PC-9 (cell line): ENCODE results near the gene GPR150. TPM values are rescaled to one million over a fixed set of nuclear protein-coding genes. Genes with fewer than 3 reads are reported as not detected.
A peak's percentile ranks its signal among the peaks of the same experiment; 100 is the strongest.

Experiments used
- BruUV-seq: library from RNA; stranded (reverse); fragments of 400-500 nt; replicated peaks from 2 replicates; lab custom pipeline; 2021; lab: Mats Ljungman, UMichigan
- CTCF ChIA-PET: fragments of 300-600 bp; sonication (Branson Sonifier 250); formaldehyde crosslinking; loops from one replicate; lab custom pipeline; 2022; ENCODE audit warnings: antibody characterized with exemption; lab: Charles Lee
- POLR2A ChIA-PET: fragments of 300-600 bp; sonication (Branson Sonifier 250); formaldehyde crosslinking; loops from one replicate; lab custom pipeline; 2022; ENCODE audit warnings: antibody characterized with exemption; ENCODE audit not compliant: unreplicated experiment; lab: Charles Lee
- DNase-seq, 2 experiments: peaks; one replicate each; pipeline versions ENCODE4 v3.0.0 to v3.0.0-alpha.2; 2015 to 2022; ENCODE audit warnings: mixed read lengths in 1 of 2
- H2AFZ ChIP-seq: fragments of 200-600 bp; sonication (generic); 2 replicates; pipeline ENCODE4 v1.8.1; 2017; ENCODE audit warnings: antibody characterized with exemption
- H3F3A ChIP-seq: fragments of 200-600 bp; sonication (generic); 2 replicates; pipeline ENCODE4 v1.8.1; 2017; ENCODE audit warnings: antibody characterized with exemption, mild to moderate bottlenecking, low read depth; ENCODE audit not compliant: insufficient read depth
- H3K27ac ChIP-seq: fragments of 200-600 bp; sonication (generic); 2 replicates; pipeline ENCODE4 v1.6.1; 2016; ENCODE audit warnings: mixed run types
- H3K27me3 ChIP-seq: fragments of 200-600 bp; sonication (generic); 2 replicates; pipeline ENCODE4 v1.6.1; 2016; ENCODE audit warnings: low read depth, mixed run types; ENCODE audit not compliant: insufficient read depth
- H3K36me3 ChIP-seq: fragments of 200-600 bp; sonication (generic); 2 replicates; pipeline ENCODE4 v1.6.1; 2016; ENCODE audit warnings: low read depth, mixed run types
- H3K4me1 ChIP-seq: fragments of 200-600 bp; sonication (generic); replicated peaks from 2 replicates; pipeline ENCODE4 v1.6.1; 2016; ENCODE audit warnings: mixed run types; ENCODE audit not compliant: insufficient read depth
- H3K4me2 ChIP-seq: fragments of 200-600 bp; sonication (generic); 2 replicates; pipeline ENCODE4 v1.6.1; 2017; ENCODE audit warnings: mixed run types
- H3K4me3 ChIP-seq: fragments of 200-600 bp; sonication (generic); 2 replicates; pipeline ENCODE4 v1.6.1; 2016; ENCODE audit warnings: mixed run types
- H3K79me2 ChIP-seq: fragments of 200-600 bp; sonication (generic); 2 replicates; pipeline ENCODE4 v1.6.1; 2017; ENCODE audit warnings: low read depth, mixed run types
- H3K9me2 ChIP-seq: fragments of 200-600 bp; sonication (generic); 2 replicates; pipeline ENCODE4 v1.8.1; 2017; ENCODE audit warnings: mild to moderate bottlenecking; ENCODE audit not compliant: insufficient read depth
- H3K9me3 ChIP-seq: fragments of 200-600 bp; sonication (generic); 2 replicates; pipeline ENCODE4 v1.8.1; 2016; ENCODE audit warnings: low read depth; ENCODE audit not compliant: insufficient read depth
- H4K20me1 ChIP-seq: fragments of 200-600 bp; sonication (generic); 2 replicates; pipeline ENCODE4 v1.8.1; 2017; ENCODE audit not compliant: insufficient read depth
- CTCF ChIP-seq: fragments of 200-600 bp; sonication (generic); conservative IDR thresholded peaks from 2 replicates; pipeline ENCODE4 v1.6.1; 2017; ENCODE audit warnings: mixed run types, antibody characterized with exemption, mild to moderate bottlenecking, moderate library complexity
- EZH2 ChIP-seq: fragments of 200-600 bp; sonication (generic); IDR thresholded peaks from 2 replicates; pipeline ENCODE4 v1.8.0; 2017; ENCODE audit warnings: antibody characterized with exemption, low read depth
- intact Hi-C: fragments of 100-400 bp; cut with micrococcal nuclease; formaldehyde crosslinking; loops from one replicate; pipeline ENCODE4 v1.10.0; 2022; ENCODE audit not compliant: unreplicated experiment
- total RNA-seq: library from RNA; stranded (reverse); gene quantifications from 2 replicates; pipeline ENCODE4 v1.2.3, GENCODE V29; 2021

Gene GPR150
- total RNA-seq, 1 experiment from 2014 or later = 0.17 TPM

GRCh38 chr5:95662946-95663345 lies 43.1 kb downstream of the GPR150 start:
- CTCF ChIA-PET = no interaction called here
- no peak overlapping the region for H2AFZ ChIP-seq
- no peaks in the 10 kb centered on the region for H3K79me2 ChIP-seq

GRCh38 chr5:95664204-95664786 lies 44.4 kb downstream of the GPR150 start:
- Histone ChIP-seq H3K9me2 (no peaks in the 10 kb centered on the region), H3K79me2 (no peaks in the 10 kb centered on the region), H3F3A (no peaks in the 10 kb centered on the region), H3K4me2 (no peak overlapping the region; the same call in 1 of the 2 replicates), H3K27me3 (no peaks in the 10 kb centered on the region), H3K9me3 (no peaks in the 10 kb centered on the region), H3K36me3 (no peaks in the 10 kb centered on the region), H3K4me3 (no peak overlapping the region), H4K20me1 (no peaks in the 10 kb centered on the region), H3K27ac (no peak overlapping the region), H2AFZ (peak overlapping the region; percentile 34; the same call in 1 of the 2 replicates), H3K4me1 (0 out of 2 replicates have a peak, but pooled peaks cover 10% of the 10 kb centered on the region)
- ChIA-PET CTCF (interaction anchor here (0.9 to 2.0 kb wide), 2 partner anchors 68 to 117 kb away, joined by 3 to 5 read pairs; no protein-coding TSS in a partner anchor), POLR2A (interaction anchor here (0.7 kb wide), 2 partner anchors 70 to 555 kb away, joined by 3 to 9 read pairs; no protein-coding TSS in a partner anchor)
- DNase-seq = peak in 1 of 2 experiments; percentile 7
- BruUV-seq = no TSS peak
- TF ChIP-seq CTCF (peak; percentile 90), EZH2 (no peak)
- intact Hi-C loops = loop anchor here (1.0 to 5.0 kb wide), 4 partner anchors 48 to 179 kb away; partner anchors contain the start of gene RHOBTB3

More at GRCh38 chr5:95662946-95663345, 43.1 kb downstream of the GPR150 start:
- H3K27ac ChIP-seq = no peak overlapping the region
- intact Hi-C loops = loop anchor here (5.0 kb wide), 1 partner anchor 49 kb away; no protein-coding TSS in a partner anchor
- no peaks in the 10 kb centered on the region for H3F3A ChIP-seq
- H3K4me1 ChIP-seq = 0 out of 2 replicates have a peak, but pooled peaks cover 10% of the 10 kb centered on the region
- no peaks in the 10 kb centered on the region for H4K20me1 ChIP-seq
- BruUV-seq = no TSS peak
- no peak overlapping the region for H3K4me3 ChIP-seq
- no peak for DNase-seq
- POLR2A ChIA-PET = no interaction called here
- H3K27me3 ChIP-seq = no peaks in the 10 kb centered on the region
- TF ChIP-seq EZH2 (no peak), CTCF (no peak)
- no peaks in the 10 kb centered on the region for H3K36me3 ChIP-seq
- H3K9me2 ChIP-seq = no peaks in the 10 kb centered on the region
- no peak overlapping the region for H3K4me2 ChIP-seq
- no peaks in the 10 kb centered on the region for H3K9me3 ChIP-seq

- CTCF ChIA-PET = no interaction called here
- no peaks in the 10 kb centered on the region for H3K79me2 ChIP-seq
Observed at GRCh38 chr5:95667061-95667618, 47.3 kb downstream of the GPR150 start.

More at GRCh38 chr5:95667061-95667618, 47.3 kb downstream of the GPR150 start:
- TF ChIP-seq CTCF = no peak
- no peak for TF ChIP-seq EZH2
- H3K4me3 ChIP-seq = no peak overlapping the region
- H3K4me2 ChIP-seq = no peak overlapping the region
- H3K4me1 ChIP-seq = 0 out of 2 replicates have a peak, but pooled peaks cover 10% of the 10 kb centered on the region
- H3K9me3 ChIP-seq = no peaks in the 10 kb centered on the region
- H3K9me2 ChIP-seq = no peaks in the 10 kb centered on the region
- DNase-seq = no peak
- H3K27me3 ChIP-seq = no peaks in the 10 kb centered on the region
- H3F3A ChIP-seq = no peaks in the 10 kb centered on the region
- POLR2A ChIA-PET = no interaction called here
- intact Hi-C loops = no loop called here
- no peak overlapping the region for H2AFZ ChIP-seq
- no peaks in the 10 kb centered on the region for H4K20me1 ChIP-seq
- H3K27ac ChIP-seq = no peak overlapping the region
- BruUV-seq = no TSS peak
- H3K36me3 ChIP-seq = no peaks in the 10 kb centered on the region
